NCI-H2227 treated with DMSO at 0.1 percent for 48 hours (cell line): ENCODE results near the gene PTPN6.
"Not testable (repeated sequence)": the region's sequence is repeated elsewhere in the genome, so short reads cannot be mapped to it uniquely, and the experiment has no call there.

Source experiments
- DNase-seq: peaks from one replicate; lab custom pipeline; 2025; lab: John Stamatoyannopoulos, UW

PTPN6 gene

DNA sequence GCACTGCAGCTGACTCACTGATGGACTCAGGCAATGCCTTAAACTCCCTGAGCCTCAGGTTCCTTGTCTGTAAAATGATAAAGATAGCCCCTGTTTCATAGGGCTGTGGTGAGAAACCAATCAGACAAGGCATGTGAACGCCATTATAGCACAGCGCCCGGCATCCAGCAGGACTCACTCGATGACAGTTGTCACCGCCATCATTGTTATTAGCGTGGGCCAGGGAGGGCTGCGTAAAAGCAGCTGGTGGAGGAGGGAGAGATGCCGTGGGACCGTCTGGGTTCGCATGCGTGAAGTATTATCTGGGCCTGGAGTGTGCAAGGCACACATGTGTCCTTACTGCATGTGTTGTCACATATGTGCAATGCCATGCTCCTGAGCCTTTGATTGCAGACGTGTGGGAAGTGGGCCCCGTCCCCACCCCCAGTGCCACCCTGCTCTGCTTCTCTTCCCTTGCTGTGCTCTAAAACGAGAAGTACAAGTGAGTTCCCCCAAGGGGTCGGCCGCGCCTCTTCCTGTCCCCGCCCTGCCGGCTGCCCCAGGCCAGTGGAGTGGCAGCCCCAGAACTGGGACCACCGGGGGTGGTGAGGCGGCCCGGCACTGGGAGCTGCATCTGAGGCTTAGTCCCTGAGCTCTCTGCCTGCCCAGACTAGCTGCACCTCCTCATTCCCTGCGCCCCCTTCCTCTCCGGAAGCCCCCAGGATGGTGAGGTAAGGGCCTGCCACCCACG, at the start of gene PTPN6:
PTPN6 (plus strand) TSS at position 546 of the 730 bp plus-strand sequence; CDS start at position 703, 157 bp downstream.
- DNase-seq: no peak

DNA sequence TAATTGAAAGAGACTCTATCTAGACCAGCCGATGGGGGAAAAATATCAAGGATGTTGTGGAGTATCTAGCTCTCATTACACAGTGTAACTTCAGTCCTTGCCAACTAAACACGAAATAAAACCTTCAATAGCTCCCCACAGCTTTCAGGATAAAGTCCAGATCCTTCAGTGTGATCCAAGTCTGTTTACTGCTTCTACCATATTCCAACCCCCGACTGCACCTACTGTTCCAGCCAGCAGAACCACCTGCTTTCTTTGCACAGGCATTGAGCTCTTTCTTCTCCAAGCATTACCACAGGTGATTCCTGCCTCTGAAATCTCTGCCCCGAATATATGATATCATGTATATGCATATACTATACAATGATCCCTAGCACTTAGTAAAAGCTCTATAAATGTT, 48.7 kb upstream of the PTPN6 start:
- no peak for DNase-seq

DNA sequence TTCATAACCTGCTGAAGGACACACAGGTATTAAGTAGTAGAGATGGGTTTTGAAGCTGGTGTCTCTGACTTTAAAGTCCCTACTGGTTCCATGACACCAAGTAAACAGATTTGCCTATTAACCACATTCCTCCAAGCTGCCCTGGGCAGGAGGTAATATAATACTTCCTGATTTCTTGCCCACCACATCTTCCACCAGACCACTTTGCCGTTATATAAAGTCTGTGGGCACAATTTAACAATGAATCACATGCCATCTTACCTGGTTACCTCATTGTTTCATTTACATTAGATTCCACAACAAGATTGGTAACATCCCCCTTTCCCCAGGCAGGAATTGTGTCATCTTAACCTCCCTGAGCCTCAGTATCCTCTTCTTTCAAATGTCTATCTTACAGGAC, 47.4 kb upstream of the PTPN6 start:
- DNase-seq: no peak

DNA sequence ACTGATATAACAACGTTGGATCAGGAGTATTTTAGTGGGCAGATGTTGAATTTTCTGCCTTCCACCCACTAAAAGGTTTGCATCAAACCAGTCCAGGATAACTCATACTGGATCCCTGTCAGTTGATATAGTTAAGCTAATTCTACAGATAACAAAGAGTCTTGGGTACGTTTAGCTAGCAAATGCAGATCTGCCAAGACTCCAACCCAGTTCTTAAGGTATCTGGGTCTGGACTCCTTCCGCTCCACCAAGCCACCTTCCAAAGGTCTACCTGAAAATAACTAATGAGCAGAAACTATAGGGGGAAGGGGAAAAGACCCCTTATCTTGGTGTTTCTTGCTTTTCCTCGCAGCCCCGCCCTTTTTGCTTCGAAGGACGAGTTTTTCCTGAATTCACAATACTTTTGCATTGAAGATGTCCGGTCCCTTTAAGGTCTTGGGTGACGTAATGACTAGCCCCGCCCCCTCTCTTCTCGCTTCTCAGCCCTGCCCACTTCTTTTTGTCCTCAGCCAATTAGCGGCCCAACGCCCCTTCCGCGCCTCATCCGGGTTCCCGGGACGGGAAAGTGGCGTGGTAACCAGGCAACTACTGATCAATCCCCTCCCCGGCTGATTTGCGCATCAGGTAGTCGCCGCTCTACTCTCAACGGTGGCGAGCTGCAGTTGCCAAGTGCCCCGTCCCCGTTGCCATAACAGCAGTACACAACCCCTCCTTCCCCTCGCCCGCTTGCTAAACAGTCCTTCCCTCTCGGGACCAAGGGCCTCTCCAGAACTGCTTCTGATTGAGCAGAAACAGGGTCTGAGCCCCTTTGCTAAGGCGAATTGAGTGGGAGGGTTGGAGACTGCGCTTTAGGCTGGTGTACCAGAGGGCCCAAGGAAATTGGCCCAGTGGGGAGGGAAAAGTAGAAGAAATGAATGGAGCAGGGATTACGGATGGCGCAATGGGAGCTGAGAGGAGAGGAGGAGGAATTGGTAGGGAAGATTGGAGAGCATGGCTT, 46.6 kb upstream of the PTPN6 start, which contains the start of gene LRRC23:
LRRC23 (plus strand) TSS at position 543 of the 997 bp plus-strand sequence. CDS start 812 bp downstream, outside the sequence.
- peak; percentile 97 for DNase-seq

DNA sequence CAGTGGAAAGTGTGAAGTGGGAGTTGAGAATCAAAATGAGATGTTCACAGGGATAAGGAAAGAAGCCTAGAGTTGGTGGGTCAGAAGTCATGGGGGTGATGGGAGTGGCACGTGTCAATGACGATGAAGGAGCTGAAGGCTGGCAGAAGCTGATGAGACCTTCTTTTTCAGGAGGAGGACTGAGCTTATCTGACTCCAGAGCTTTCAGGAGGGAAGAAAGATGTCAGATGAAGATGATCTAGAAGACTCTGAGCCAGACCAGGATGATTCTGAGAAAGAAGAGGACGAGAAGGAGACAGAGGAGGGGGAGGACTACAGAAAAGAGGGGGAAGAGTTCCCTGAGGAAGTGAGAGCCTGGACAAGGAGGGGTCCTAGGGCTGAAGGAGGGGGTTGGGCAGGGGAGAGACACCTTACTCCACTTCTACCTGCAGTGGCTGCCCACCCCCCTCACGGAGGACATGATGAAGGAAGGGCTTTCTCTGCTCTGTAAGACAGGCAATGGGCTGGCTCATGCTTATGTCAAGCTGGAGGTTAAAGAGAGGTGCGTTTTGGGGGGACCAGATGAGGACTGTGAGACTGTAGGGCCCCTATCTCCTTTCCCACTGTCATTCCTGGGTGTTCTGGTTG, 45.6 kb upstream of the PTPN6 start:
- DNase-seq: no peak

DNA sequence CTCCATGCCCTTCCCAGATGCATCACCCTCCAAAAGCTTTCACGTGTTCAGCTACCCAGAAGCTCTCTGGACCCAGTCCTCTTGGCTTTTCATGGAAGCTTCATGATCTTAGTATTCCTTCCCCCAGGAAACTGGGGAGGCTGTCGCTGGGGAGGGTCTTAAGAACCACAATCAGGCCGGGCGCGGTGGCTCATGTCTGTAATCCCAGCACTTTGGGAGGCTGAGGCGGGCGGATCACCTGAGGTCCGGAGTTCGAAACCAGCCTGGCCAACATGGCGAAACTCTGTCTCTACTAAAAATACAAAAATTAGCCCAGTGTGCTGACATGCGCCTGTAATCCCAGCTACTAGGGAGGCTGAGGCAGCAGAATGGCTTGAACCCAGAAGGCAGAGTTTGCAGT, 43.0 kb upstream of the PTPN6 start:
- DNase-seq: not testable (repeated sequence)

GRCh38 chr12:6909421-6910145, 41.6 kb upstream of the PTPN6 start:
- DNase-seq: no peak

DNA sequence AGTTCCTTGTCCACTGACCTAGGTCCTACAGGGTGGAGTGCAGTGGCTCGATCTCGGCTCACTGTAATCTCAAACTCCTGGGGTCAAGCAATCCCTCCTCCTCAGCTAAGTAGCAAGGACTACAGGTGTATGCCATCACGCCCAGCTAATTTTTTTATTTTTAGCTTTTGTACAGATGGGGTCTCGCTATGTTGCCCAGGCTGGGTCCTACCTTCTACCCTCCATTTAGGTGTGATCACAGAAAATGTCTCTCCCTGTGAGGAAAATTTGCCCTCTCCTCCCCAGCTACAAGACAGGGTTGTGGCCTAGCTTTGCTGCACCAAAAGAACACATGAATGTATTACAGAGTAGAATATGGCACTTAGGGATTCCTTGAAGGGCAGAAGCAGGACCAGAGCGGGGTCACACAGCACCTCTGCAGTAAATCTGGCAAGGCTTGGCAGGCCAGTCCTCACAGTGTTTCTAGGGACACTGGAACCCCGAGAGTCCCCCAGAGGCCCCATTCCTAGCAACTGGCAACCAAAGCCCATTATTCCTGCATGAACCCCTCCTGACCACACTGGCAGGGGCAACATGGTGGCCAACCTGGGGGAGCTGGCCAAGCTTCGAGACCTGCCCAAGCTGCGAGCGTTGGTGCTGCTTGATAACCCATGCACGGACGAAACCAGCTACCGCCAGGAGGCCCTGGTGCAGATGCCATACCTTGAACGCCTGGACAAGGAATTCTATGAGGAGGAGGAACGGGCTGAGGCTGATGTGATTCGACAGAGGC, 38.8 kb upstream of the PTPN6 start:
- DNase-seq: no peak

- DNase-seq: peak; percentile 43
Measured at GRCh38 chr12:6914246-6914946, 36.8 kb upstream of the PTPN6 start, which contains the start of gene ENO2. Gene ENO2, plus strand, starts transcription at chr12:6914580. Its CDS starts 1,253 bp downstream, at chr12:6915833.

GRCh38 chr12:6914947-6915788, 36.0 kb upstream of the PTPN6 start:
- DNase-seq: peak; percentile 47

GRCh38 chr12:6915789-6916285, 35.3 kb upstream of the PTPN6 start:
- DNase-seq: no peak

DNA sequence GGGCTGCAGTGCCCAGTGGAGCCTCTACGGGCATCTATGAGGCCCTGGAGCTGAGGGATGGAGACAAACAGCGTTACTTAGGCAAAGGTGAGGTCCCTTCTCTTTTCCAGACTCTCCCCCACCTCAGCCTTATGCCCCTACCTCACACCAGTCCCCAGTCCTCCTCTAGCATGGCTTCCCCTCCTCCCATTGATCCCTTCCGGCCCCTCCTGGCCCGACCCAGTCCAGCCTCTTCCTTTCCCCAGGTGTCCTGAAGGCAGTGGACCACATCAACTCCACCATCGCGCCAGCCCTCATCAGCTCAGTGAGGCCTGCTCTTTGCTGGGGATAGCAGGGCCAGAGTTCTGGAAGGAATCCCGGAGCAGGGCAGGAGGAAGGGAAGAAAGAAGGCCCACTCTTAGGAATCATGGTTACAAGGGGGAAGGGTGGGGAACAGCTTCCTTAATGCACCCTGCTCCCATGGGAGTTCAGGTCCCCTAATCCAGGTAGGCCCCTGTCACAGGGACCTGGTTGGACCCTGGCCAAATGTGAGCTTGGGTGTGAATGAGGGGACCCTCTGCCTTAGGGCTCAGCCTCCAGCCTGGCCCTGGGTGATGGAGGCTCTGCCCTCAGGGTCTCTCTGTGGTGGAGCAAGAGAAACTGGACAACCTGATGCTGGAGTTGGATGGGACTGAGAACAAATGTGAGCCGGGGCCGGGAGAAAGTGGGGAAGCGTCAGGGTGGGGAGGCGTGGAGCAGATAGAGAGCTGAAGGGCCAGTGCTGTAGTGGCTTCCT, 34.5 kb upstream of the PTPN6 start:
- DNase-seq: no peak

- no peak for DNase-seq
Measured at GRCh38 chr12:6917491-6918231, 33.5 kb upstream of the PTPN6 start.

DNA sequence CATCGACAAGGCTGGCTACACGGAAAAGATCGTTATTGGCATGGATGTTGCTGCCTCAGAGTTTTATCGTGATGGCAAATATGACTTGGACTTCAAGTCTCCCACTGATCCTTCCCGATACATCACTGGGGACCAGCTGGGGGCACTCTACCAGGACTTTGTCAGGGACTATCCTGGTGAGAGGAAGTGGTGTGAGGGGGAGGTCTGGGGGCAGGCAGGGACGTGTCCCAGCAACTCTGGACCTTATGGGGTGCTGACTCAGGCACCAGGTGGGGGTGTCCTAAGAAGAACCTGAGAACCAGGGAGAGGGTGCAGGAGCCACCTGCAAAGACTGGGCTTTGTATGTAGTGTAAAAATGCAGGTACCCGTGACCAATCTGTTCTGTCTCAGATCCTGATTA, 31.6 kb upstream of the PTPN6 start:
- no peak for DNase-seq

- no peak for DNase-seq
Measured at GRCh38 chr12:6921539-6921938, 29.6 kb upstream of the PTPN6 start.

DNA sequence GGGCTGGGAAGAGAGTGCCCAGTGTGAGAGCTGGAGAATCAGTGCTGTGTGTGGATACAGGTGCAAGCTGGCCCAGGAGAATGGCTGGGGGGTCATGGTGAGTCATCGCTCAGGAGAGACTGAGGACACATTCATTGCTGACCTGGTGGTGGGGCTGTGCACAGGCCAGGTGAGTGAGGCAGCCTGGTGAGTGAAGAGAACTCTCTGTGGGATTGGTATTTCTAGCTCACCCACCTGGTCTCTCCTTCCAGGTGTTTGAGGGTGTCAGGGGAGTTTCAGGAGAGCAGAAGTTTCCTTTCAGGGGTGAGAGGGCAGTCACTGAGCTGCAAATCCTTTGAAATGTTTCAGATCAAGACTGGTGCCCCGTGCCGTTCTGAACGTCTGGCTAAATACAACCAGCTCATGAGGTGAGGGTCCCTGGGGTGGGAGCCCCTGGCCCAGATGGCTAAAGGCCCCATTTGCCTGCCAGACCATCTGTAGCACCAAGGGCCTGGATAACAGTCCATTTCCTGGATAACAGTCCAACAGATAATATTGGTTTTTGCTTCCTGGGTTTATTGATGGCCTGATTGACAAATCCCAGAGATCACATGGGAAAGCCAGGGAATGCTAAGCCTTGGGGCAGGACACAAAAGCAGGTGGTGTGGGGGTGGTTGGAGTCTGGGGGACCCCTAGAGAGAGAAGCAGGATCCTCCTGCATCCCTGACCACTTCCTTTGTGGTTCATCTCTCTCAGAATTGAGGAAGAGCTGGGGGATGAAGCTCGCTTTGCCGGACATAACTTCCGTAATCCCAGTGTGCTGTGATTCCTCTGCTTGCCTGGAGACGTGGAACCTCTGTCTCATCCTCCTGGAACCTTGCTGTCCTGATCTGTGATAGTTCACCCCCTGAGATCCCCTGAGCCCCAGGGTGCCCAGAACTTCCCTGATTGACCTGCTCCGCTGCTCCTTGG, 28.9 kb upstream of the PTPN6 start:
- no peak for DNase-seq
